Prostate gland (tissue), 2 donors: ENCODE data around the gene HOXC12. TPM values are rescaled to one million over a fixed set of nuclear protein-coding genes. Genes with fewer than 3 reads are reported as not detected.

Experiments
- DNase-seq: peaks from one replicate; pipeline ENCODE4 v3.0.0-alpha.2; 2019; ENCODE audit warnings: low spot score
- H3K27ac ChIP-seq, 2 donors: fragments of 200-600 bp; sonication (generic); 2 replicates each; pipeline ENCODE4 v1.5.1; 2017 to 2019
- H3K27me3 ChIP-seq: fragments of 200-600 bp; sonication (generic); replicated peaks from 2 replicates; pipeline ENCODE4 v1.5.1; 2019; ENCODE audit not compliant: insufficient read depth
- H3K36me3 ChIP-seq, 2 donors: fragments of 200-600 bp; sonication (generic); 1 replicate in 1 of 2; 2 replicates in 1 of 2; pipeline versions ENCODE4 v1.5.1 to v1.8.1; 2017 to 2019
- H3K4me1 ChIP-seq: fragments of 200-600 bp; sonication (generic); replicated peaks from 2 replicates; pipeline ENCODE4 v1.5.1; 2019
- H3K4me3 ChIP-seq, 2 donors: fragments of 200-600 bp; sonication (generic); 2 replicates each; pipeline ENCODE4 v1.5.1; 2017 to 2019
- H3K9me3 ChIP-seq: fragments of 200-600 bp; sonication (generic); 2 replicates; pipeline ENCODE4 v1.5.1; 2017
- CTCF ChIP-seq, 4 experiments: fragments of 200-600 bp in 2 of 4; fragments of 450-650 bp in 2 of 4; sonication (generic) in 2 of 4; IDR thresholded peaks; 1 replicate in 3 of 4; 2 replicates in 1 of 4; pipeline ENCODE4 v1.5.1; 2016 to 2019; ENCODE audit warnings: antibody characterized with exemption in 4 of 4, mild to moderate bottlenecking in 2 of 4, moderate library complexity in 2 of 4
- POLR2A ChIP-seq: fragments of 450-650 bp; IDR thresholded peaks from one replicate; pipeline ENCODE4 v1.6.1; 2016; ENCODE audit warnings: antibody characterized with exemption, mild to moderate bottlenecking
- POLR2AphosphoS5 ChIP-seq: sonication (generic); formaldehyde crosslinking; IDR thresholded peaks from one replicate; pipeline ENCODE4 v1.6.1; 2017; ENCODE audit warnings: antibody characterized with exemption
- WGBS: methylation state at CpG from one replicate; pipeline ENCODE4 v1.1.5; 2018; 5-methylcytosine and 5-hydroxymethylcytosine counted together
- intact Hi-C: fragments of 100-400 bp; cut with DNase I; formaldehyde crosslinking; loops from one replicate; pipeline ENCODE4 v1.14.2; 2022
- microRNA counts, 2 donors: library from miRNA; unstranded; fragments of <30 nt; microRNA quantifications; one replicate each; lab custom pipeline; 2016 to 2017
- microRNA-seq: library from miRNA; unstranded; fragments of <30 nt; microRNA quantifications from one replicate; pipeline ENCODE4, GENCODE V29; 2016
- small RNA-seq, 2 donors: library from RNA; depleted of rRNA; stranded (forward); fragments of <200 nt; gene quantifications; one replicate each; pipeline ENCODE3, GENCODE V24; 2016
- total RNA-seq, 2 donors: library from RNA; depleted of rRNA; stranded (reverse); fragments of >200 nt; gene quantifications; one replicate each; pipeline ENCODE4 v1.1.0, GENCODE V29; 2016

Gene HOXC12
- total RNA-seq, 2 donors from 2014 or later, result not detected

GRCh38 chr12:54006559-54007220 lies 52.0 kb downstream of the HOXC12 start:
- TF ChIP-seq POLR2A, result no peak
- TF ChIP-seq CTCF (IDR thresholded peaks at IDR 0.05), result no peak
- TF ChIP-seq POLR2AphosphoS5, result no peak
- Histone ChIP-seq H3K27me3 (peaks cover 83% of the 10 kb centered on the region), H3K4me1 (no peaks in the 10 kb centered on the region), H3K27ac (no peak overlapping the region), H3K4me3 (no peak overlapping the region), H3K9me3 (no peaks in the 10 kb centered on the region), H3K36me3 (no peaks in the 10 kb centered on the region)
- DNase-seq, result no peak
- intact Hi-C loops, result loop anchor here (2.0 kb wide), 1 partner anchor 186 kb away; no protein-coding TSS in a partner anchor
- 24% methylated on average over 22 of the region's 22 CpGs for WGBS

- no peak for DNase-seq
- H3K36me3 ChIP-seq, result no peaks in the 10 kb centered on the region
- TF ChIP-seq POLR2A (no peak), CTCF (IDR thresholded peaks at IDR 0.05) (no peak), POLR2AphosphoS5 (no peak)
- intact Hi-C loops, result loop anchor here (2.0 kb wide), 1 partner anchor 185 kb away; no protein-coding TSS in a partner anchor
- H3K27me3 ChIP-seq, result peaks cover 80% of the 10 kb centered on the region
- H3K9me3 ChIP-seq, result no peaks in the 10 kb centered on the region
- no peak overlapping the region for H3K27ac ChIP-seq
- H3K4me3 ChIP-seq, result no peak overlapping the region
- no peaks in the 10 kb centered on the region for H3K4me1 ChIP-seq
- WGBS, result 51% methylated on average over 2 of the region's 2 CpGs
These were observed 53.0 kb downstream of the HOXC12 start for GRCh38 chr12:54007538-54008259.

- H3K27ac ChIP-seq, result no peak overlapping the region
- intact Hi-C loops, result no loop called here
- no peaks in the 10 kb centered on the region for H3K4me1 ChIP-seq
- 48% methylated on average over 2 of the region's 2 CpGs for WGBS
- no peak for DNase-seq
- H3K27me3 ChIP-seq, result peaks cover 80% of the 10 kb centered on the region
- no peak overlapping the region for H3K4me3 ChIP-seq
- no peaks in the 10 kb centered on the region for H3K36me3 ChIP-seq
- no peaks in the 10 kb centered on the region for H3K9me3 ChIP-seq
- no peak for TF ChIP-seq POLR2AphosphoS5
- no peak for TF ChIP-seq CTCF (IDR thresholded peaks at IDR 0.05)
- no peak for TF ChIP-seq POLR2A
These were observed 53.5 kb downstream of the HOXC12 start for GRCh38 chr12:54008260-54008552.

MicroRNA genes within 50 kb of the gene (microRNA counts, 767-probe panel; counts per million panel counts)
- 431 to 2,156 counts per million in 2 donors for microRNA hsa-miR-196a-5p (lab: Ali Mortazavi, UCI)

Small RNA genes within 50 kb of the gene (microRNA-seq; reads per million reads assigned to microRNA genes)
- 113 reads per million, percentile 75 among the genes with 10 or more reads in this experiment for gene MIR196A2

Small RNA genes within 50 kb of the gene (small RNA-seq; reads per million reads assigned to genes)
- gene AC012531.3 (0 reads per million in 2 donors), gene AC012531.4 (0 reads per million in 2 donors), gene MIR196A2 (1.8 to 3.5 reads per million in 2 donors), gene RF01905 (0 reads per million in 2 donors), gene RF01906 (0 reads per million in 2 donors)

Other genes starting within 250 kb of the HOXC12 start
- gene CALCOCO1, start 227.5 kb upstream of the HOXC12 start, total RNA-seq, result 100 to 1,000 TPM; 108 to 194 TPM
- not detected for gene CISTR, start 202.9 kb upstream of the HOXC12 start, total RNA-seq
- gene HOXC13, start 16.1 kb upstream of the HOXC12 start, total RNA-seq, result 1 to 10 TPM in 1 of 2 donors, under 1 TPM in 1; 0.34 to 1.2 TPM
- not detected for gene HOXC11, start 18.2 kb downstream of the HOXC12 start, total RNA-seq
- under 1 TPM in 1 of 2 donors, not detected in 1; 0.28 TPM for gene HOTAIR, start 20.1 kb downstream of the HOXC12 start, total RNA-seq
- gene HOXC10, start 30.2 kb downstream of the HOXC12 start, total RNA-seq, result 1 to 10 TPM in 1 of 2 donors, under 1 TPM in 1; 0.51 to 7.2 TPM
- 1 to 10 TPM in 1 of 2 donors, under 1 TPM in 1; 0.23 to 3.0 TPM for gene HOXC9, start 45.3 kb downstream of the HOXC12 start, total RNA-seq
- under 1 TPM in 1 of 2 donors, not detected in 1; 0.62 TPM for gene HOXC8, start 54.1 kb downstream of the HOXC12 start, total RNA-seq
- gene HOXC6, start 73.5 kb downstream of the HOXC12 start, total RNA-seq, result 1 to 10 TPM in 1 of 2 donors, not detected in 1; 1.3 TPM
- 1 to 10 TPM in 1 of 2 donors, not detected in 1; 2.8 TPM for gene HOXC5, start 78.1 kb downstream of the HOXC12 start, total RNA-seq
- under 1 TPM in 1 of 2 donors, not detected in 1; 0.62 TPM for gene HOXC4, start 98.9 kb downstream of the HOXC12 start, total RNA-seq
- 10 to 100 TPM; 51.7 to 54.9 TPM for gene SMUG1, start 234.1 kb downstream of the HOXC12 start, total RNA-seq